Vein endothelial cell (primary cell): ENCODE results near the gene TAAR9. TPM values are rescaled to one million over a fixed set of nuclear protein-coding genes. Genes with fewer than 3 reads are reported as not detected.

Source experiments
- small RNA-seq: library from RNA; depleted of rRNA; stranded (forward); fragments of <200 nt; gene quantifications from one replicate; pipeline ENCODE3, GENCODE V24; 2012
- total RNA-seq: library from RNA; depleted of rRNA; stranded (reverse); fragments of >200 nt; gene quantifications from 2 replicates; pipeline ENCODE4 v1.2.3, GENCODE V29; 2012

The TAAR9 gene, protein sequence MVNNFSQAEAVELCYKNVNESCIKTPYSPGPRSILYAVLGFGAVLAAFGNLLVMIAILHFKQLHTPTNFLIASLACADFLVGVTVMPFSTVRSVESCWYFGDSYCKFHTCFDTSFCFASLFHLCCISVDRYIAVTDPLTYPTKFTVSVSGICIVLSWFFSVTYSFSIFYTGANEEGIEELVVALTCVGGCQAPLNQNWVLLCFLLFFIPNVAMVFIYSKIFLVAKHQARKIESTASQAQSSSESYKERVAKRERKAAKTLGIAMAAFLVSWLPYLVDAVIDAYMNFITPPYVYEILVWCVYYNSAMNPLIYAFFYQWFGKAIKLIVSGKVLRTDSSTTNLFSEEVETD
- not detected in 2 replicates for total RNA-seq

DNA sequence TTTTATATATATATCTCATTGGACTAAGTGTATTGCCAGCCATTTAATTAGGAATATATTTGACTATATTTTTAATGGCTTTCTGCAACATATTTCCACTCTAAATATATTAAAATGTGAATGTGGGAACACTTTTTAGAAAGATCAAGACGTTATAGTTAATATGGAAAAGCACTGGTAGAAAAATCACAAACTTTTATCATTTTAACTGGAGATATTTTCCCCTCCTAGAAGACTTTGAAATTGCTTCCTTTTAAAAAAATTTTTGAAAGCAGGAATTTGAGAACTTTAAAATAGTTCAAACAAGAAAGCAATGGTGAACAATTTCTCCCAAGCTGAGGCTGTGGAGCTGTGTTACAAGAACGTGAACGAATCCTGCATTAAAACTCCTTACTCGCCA, at the start of gene TAAR9:
TSS of gene TAAR9 (plus strand) at position 301 of the 400 bp plus-strand sequence. CDS start at position 314, 13 bp downstream.

DNA sequence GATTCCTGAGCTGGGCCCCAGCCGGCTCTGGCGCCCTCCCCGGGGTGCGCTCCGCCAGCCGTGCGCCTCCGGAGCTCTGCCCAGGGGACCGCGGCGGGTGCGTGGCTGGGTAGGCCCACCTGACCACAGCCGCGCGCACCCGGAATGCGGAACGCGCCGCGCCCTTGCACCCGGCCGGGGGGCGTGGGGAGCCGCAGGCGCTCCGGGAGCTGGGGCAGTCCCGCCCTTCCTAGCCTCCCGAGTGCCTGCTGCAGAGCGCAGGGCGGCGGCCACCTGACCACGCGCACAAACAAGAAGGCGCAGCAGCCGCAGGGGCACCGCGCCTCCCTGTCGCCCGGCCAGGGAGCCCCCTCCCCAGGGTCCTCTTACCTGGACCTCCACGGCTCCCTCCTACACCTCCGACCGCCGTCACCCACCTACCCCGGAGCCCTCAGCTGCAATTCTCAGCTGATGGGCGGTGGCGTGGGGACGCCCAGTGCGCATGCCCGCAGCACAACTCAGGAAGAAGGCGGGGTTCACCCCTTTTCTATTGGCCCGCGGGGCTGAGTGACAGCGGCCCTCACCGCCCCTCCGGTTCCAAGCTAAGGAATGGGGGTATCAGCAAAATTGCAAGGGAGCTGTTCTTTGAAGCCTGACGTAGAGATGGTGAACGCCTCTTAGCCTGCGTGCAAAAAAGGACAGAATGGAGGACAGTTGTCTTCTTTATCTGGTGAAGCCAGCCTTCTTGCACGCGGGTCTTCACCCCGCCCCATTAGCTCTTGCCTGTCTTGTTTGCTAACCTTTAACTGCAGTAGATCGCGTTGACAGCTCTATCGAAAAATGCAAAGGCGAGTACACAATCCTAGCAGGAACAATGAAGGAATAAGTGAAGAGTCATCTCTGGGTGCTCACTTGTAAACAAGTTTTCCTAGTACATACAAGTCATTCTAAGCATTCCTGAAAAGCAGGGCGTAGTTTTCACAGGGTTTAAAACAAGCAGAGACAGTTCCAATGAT, 25.1 kb upstream of the TAAR9 start, which contains the start of gene STX7:
TSS of gene STX7 (minus strand) at position 479 of the 995 bp plus-strand sequence. CDS start 9,586 bp downstream, outside the sequence.

DNA sequence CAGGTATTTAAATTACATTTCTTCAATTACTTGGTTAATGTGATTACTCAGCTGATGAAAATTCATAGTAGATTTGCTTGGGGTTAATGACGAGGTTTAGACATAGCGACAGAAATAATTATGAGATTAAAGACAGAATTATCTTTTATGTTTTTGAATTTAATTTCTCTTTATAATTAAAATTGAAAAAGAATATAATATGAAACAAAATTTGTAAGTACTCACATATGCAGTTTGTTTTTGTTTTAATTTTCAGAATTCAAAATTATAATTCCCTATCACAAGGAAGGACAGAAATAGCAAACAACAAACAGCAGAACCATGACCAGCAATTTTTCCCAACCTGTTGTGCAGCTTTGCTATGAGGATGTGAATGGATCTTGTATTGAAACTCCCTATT, 14.3 kb downstream of the TAAR9 start, which contains the start of gene TAAR8:
TSS of gene TAAR8 (plus strand) at position 301 of the 400 bp plus-strand sequence. CDS start at position 322, 21 bp downstream.

DNA sequence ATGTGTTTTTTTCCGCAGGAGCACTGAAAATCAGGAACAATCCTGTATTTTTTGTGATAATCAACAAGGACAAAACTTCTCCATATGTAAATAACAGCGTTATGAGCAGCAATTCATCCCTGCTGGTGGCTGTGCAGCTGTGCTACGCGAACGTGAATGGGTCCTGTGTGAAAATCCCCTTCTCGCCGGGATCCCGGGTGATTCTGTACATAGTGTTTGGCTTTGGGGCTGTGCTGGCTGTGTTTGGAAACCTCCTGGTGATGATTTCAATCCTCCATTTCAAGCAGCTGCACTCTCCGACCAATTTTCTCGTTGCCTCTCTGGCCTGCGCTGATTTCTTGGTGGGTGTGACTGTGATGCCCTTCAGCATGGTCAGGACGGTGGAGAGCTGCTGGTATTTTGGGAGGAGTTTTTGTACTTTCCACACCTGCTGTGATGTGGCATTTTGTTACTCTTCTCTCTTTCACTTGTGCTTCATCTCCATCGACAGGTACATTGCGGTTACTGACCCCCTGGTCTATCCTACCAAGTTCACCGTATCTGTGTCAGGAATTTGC, 32.2 kb downstream of the TAAR9 start, which contains the start of gene TAAR6:
TSS of gene TAAR6 (plus strand) at position 102 of the 557 bp plus-strand sequence. CDS start at position 102, 0 bp downstream.

Small RNA genes within 50 kb of the gene (small RNA-seq; reads per million reads assigned to genes)
- not detected for gene TAAR7P

Other genes starting within 250 kb of the TAAR9 start
- 0.29 TPM in 1 of 2 replicates, not detected in the other for gene MOXD1, start 136.8 kb upstream of the TAAR9 start, total RNA-seq
- gene STX7, start 25.2 kb upstream of the TAAR9 start, total RNA-seq = 26.8 and 47.7 TPM in 2 replicates
- gene TAAR8, start 14.4 kb downstream of the TAAR9 start, total RNA-seq = not detected in 2 replicates
- gene TAAR6, start 32.0 kb downstream of the TAAR9 start, total RNA-seq = not detected in 2 replicates
- gene TAAR5, start 51.5 kb downstream of the TAAR9 start, total RNA-seq = not detected in 2 replicates
- not detected in 2 replicates for gene TAAR2, start 86.0 kb downstream of the TAAR9 start, total RNA-seq
- not detected in 2 replicates for gene TAAR1, start 120.9 kb downstream of the TAAR9 start, total RNA-seq
- 0.29 TPM in 1 of 2 replicates, not detected in the other for gene VNN1, start 175.8 kb downstream of the TAAR9 start, total RNA-seq
- gene VNN2, start 219.6 kb downstream of the TAAR9 start, total RNA-seq = not detected in 2 replicates